Esophagus squamous epithelium (tissue), 4 donors: ENCODE results near the gene TIGD2.
A peak's percentile ranks its signal among the peaks of the same experiment; 100 is the strongest.

Experiments used
- CTCF ChIP-seq, 6 experiments: fragments of 450-650 bp in 4 of 6; fragments of 200-600 bp in 2 of 6; sonication (generic) in 2 of 6; IDR thresholded peaks; one replicate each; pipeline ENCODE4 v1.5.1; 2016 to 2019; ENCODE audit warnings: antibody characterized with exemption in 6 of 6, mild to moderate bottlenecking in 4 of 6, moderate library complexity in 4 of 6
- POLR2A ChIP-seq, 4 donors: fragments of 450-650 bp; IDR thresholded peaks; one replicate each; pipeline ENCODE4 v1.6.1; 2017; ENCODE audit warnings: antibody characterized with exemption in 4 of 4, mild to moderate bottlenecking in 4 of 4, moderate library complexity in 3 of 4

- TF ChIP-seq CTCF (IDR thresholded peaks at IDR 0.05): peak; percentile 75 to 92 (median 82)
- TF ChIP-seq POLR2A (IDR thresholded peaks at IDR 0.05): peak in 2 of 4 donors; percentile 71 to 77
Observed at GRCh38 chr4:89110986-89111832, at the start of gene TIGD2.
